Rectal smooth muscle tissue (tissue), 1 donor: ENCODE measurements around the gene CARHSP1.

Experiments
- H3K27ac ChIP-seq: one replicate; pipeline ENCODE4 v1.7.0; 2013; ENCODE audit warnings: low read depth, low read length, inconsistent platforms
- H3K27me3 ChIP-seq: one replicate; pipeline ENCODE4 v1.7.0; 2013; ENCODE audit warnings: low read length; ENCODE audit not compliant: control insufficient read depth, insufficient read depth
- H3K36me3 ChIP-seq: one replicate; pipeline ENCODE4 v1.7.0; 2013; ENCODE audit warnings: low read length; ENCODE audit not compliant: control insufficient read depth, insufficient read depth
- H3K4me1 ChIP-seq: one replicate; pipeline ENCODE4 v1.7.0; 2013; ENCODE audit warnings: low read length; ENCODE audit not compliant: control insufficient read depth, insufficient read depth
- H3K4me3 ChIP-seq: one replicate; pipeline ENCODE4 v1.7.0; 2013; ENCODE audit warnings: low read length
- H3K9ac ChIP-seq: one replicate; pipeline ENCODE4 v1.7.0; 2013; ENCODE audit warnings: low read length

The CARHSP1 gene

DNA sequence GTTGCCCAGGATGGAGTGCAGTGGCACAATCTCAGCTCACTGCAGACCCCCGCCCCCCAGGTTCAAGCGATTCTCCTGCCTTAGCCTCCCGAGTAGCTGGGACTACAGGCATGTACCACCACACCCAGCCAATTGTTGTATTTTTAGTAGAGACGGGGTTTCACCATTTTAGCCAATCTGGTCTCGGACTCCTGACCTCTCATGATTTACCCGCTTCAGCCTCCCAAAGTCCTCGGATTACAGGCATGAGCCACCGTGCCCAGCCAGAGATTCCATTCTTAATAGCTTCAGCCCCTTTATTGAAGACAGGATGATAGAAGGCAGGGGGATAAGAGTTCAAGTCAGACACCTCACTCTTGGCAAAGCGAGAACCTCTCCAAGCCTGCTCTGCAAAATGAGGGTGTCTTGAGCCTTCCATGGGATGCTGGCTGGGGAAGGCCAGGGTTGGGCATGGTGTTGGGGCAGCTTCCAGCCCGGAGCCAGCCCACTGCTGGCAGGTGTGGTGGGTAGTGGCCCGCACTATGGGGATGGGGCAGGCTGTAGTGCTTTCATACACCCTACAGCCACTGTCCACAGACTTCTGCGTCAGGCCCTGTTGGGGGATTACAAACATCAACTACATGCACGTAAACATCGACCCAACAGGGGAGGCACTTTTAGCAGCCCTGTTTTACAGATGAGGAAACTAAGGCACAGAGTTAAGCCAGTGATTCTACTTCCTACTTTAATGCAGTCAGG is 3.5 kb downstream of the CARHSP1 start:
- no peaks in the 10 kb centered on the region for H3K27me3 ChIP-seq
- no peaks in the 10 kb centered on the region for H3K36me3 ChIP-seq
- H3K4me1 ChIP-seq, result peaks cover 12% of the 10 kb centered on the region
- H3K9ac ChIP-seq, result no peak overlapping the region
- H3K27ac ChIP-seq, result no peak overlapping the region
- no peak overlapping the region for H3K4me3 ChIP-seq

DNA sequence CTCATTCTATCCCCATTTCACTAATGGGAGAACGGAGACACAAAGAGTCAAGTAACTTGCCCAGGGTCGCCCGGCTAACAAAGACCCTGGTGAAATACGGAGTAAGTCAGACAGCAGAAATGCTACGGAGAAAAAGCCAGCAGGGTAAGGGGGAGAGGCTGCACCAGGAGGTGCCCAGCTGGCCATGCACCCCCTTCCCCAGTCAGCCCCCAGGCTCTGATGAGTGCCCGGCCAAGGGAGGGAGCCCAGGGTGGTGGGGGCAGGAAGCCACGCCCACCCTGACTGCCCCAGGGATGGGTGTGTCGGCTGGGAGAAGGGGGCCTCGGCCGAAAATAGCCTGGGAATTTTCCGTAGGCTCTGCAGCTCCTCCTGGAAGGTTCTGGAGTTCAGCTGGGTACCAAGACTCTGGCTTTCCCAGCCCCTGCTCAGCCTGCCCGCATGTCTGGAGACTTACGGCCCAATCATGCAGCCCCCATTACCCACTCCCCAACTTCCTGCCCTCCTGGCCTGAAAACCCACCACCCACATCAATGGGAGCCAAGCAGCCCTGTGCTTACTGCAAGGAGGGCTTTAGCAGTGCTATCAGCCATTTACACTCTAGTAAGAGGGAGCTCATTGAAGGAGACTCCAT is 4.2 kb downstream of the CARHSP1 start:
- Histone ChIP-seq H3K9ac (no peak overlapping the region), H3K4me1 (peaks cover 12% of the 10 kb centered on the region), H3K27me3 (no peaks in the 10 kb centered on the region), H3K4me3 (no peak overlapping the region), H3K36me3 (no peaks in the 10 kb centered on the region), H3K27ac (no peak overlapping the region)

DNA sequence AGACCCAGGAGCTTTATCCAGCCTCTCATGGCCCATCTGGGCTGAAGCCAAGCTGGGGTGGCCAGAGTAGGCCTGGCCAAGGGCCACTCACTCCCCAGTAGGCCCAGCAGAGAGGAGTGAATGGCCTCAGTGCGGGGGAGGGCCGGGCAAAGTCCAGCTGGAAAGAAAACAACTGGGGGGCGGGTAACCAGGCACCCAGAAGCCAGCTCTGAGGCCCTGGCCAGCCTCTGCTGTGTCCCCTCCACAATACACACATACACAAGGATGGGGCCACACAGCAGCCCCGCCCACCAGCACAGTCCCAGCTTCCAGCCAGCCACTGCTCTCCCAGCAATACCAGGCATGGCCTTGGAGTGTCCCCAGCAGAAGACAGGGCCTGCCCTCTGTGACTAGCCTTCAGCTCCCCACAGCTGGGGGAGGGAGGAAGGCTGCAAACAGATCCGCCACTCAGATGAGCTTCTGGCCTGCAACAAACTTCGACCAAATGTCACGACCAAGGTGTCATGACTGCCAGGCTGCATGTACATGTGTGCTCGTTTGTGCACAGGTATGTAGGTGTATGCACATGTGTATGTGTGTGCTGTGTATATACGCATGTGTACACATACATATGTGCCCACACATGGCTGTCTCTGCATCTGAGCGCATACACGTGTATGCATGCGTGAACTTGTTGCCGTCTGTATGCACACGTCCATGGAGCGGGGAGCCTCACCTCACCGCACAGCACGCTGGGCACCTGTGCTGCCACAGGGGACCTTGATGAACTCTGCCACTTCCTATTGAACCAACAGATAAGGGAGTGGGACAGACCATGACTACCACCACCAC is 5.0 kb downstream of the CARHSP1 start:
- H3K36me3 ChIP-seq, result no peaks in the 10 kb centered on the region
- H3K4me3 ChIP-seq, result no peak overlapping the region
- H3K9ac ChIP-seq, result no peak overlapping the region
- H3K27me3 ChIP-seq, result no peaks in the 10 kb centered on the region
- H3K4me1 ChIP-seq, result peaks cover 10% of the 10 kb centered on the region
- no peak overlapping the region for H3K27ac ChIP-seq

DNA sequence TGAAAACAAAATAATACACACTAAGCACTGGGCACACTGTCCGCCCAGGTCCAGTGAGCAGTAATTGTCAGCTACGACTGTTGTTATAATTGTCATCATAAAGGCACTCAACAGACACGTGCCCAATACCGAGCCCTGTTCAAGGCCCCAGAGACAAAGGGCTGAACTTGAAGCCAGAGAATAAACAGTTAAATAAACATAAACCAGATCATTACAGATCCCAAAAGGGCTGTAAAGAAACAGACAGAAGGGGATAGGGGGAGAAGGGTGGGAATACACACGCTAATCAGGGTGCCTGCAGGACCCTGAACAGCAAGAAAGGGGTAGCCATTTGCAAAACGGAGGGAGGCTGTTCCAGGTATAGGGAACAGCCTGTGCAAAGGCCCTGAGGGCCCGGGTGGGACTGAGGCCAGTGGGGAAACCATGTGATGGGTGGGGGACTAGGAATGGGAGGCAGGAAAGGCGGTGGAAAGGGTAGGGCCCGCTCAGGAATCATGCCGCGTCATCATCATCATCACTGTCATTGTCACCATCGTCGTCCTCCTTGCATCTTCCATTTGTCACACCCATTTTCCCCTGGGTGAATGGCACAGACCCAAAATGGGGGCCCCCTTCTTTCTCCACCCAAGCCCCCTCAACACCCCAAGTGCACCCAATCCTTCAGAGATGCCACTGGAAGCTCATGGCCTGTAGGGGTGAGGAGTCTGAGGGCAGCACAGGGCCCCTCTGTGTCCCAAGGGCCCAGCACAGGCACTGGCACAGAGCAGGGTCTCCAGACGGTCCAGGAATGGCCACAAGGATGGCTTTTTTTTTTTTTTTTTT is 6.3 kb downstream of the CARHSP1 start:
- peaks cover 6% of the 10 kb centered on the region for H3K4me1 ChIP-seq
- H3K9ac ChIP-seq, result no peak overlapping the region

DNA sequence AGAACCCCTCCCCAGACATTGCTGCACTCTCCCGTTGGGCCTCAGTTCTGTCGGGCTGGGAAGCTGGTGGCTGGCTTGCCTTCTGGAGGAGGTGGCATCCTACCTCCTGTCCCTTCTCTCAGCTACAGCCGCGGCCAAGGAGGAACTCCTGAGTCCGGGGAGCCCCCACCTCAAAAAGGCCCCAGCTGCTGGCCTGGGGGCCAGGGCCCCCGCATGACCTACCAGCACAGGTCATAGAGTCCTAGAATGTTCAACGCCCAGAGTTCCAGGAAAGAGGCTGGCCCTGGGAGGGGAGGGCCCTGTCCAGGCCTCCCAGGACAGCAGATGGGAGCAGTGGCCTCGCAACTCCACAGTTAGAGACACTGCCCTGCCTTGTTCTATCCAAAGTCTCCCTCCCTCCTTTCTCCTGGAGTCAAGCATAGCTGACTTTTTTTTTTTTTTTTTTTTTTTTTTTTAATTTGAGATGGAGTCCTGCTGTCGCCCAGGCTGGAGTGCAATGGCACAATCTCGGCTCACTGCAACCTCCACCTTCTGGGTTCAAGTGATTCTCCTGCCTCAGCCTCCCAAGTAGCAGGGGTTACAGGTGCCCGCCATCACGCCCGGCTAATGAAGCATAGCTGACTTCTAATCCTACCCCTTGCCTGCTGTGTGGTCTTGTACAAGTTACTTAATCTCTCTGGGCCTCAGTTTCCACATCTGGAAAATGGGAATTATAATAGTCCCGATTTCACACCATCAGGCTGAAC is 7.1 kb downstream of the CARHSP1 start:
- H3K27ac ChIP-seq, result no peak overlapping the region
- no peak overlapping the region for H3K4me3 ChIP-seq
- no peaks in the 10 kb centered on the region for H3K27me3 ChIP-seq
- H3K36me3 ChIP-seq, result peaks cover 2% of the 10 kb centered on the region
- no peak overlapping the region for H3K9ac ChIP-seq
- peaks cover 3% of the 10 kb centered on the region for H3K4me1 ChIP-seq

More for the DNA sequence above, 6.3 kb downstream of the CARHSP1 start:
- Histone ChIP-seq H3K27me3 (no peaks in the 10 kb centered on the region), H3K36me3 (peaks cover 2% of the 10 kb centered on the region), H3K27ac (no peak overlapping the region), H3K4me3 (no peak overlapping the region)

DNA sequence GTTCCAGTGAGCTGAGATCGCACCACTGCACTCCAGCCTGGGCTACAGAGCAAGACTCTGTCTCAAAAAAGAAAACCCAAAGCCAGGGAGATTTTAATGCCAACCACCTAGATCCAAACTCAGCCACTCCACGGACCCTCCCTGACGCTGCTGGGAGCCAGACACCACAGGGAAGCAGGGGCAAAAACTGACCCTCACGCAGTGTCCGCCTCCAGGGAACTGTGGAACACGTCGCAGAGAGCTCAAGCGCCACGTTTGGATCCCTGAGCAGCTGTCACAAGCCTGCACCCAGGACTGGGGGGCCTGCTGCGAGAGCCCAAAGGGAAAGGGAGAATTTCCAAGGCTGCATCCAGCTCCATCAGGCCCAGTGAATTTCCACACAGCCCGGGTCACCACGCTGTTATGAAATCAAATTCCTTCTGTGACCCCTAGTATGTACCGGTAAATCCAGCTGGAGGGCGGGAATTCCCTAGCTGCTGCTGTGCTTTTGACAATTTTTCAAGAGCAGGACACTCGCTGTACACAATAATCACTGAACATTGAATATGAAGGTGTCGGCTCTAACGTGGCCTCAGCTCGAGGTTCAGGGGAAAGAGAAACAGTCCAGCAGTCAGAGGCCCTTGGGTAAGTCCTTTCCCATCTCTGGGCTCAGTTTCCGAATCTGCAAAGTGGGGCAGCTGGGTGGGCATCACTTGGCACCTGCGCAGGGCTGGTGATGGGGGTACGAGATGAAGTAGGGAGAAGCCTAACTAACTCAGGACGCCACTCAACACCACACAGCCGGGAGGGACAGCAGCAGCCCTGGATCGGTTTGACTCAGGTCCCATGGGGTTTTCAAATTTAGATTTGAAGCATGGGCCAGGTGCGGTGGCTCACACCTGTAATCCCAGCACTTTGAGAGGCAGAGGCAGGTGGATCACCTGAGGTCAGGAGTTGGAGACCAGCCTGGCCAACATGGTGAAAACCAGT is 8.6 kb downstream of the CARHSP1 start:
- Histone ChIP-seq H3K9ac (no peak overlapping the region), H3K36me3 (peaks cover 5% of the 10 kb centered on the region), H3K27me3 (no peaks in the 10 kb centered on the region), H3K4me3 (no peak overlapping the region), H3K4me1 (peaks cover 3% of the 10 kb centered on the region), H3K27ac (no peak overlapping the region)

DNA sequence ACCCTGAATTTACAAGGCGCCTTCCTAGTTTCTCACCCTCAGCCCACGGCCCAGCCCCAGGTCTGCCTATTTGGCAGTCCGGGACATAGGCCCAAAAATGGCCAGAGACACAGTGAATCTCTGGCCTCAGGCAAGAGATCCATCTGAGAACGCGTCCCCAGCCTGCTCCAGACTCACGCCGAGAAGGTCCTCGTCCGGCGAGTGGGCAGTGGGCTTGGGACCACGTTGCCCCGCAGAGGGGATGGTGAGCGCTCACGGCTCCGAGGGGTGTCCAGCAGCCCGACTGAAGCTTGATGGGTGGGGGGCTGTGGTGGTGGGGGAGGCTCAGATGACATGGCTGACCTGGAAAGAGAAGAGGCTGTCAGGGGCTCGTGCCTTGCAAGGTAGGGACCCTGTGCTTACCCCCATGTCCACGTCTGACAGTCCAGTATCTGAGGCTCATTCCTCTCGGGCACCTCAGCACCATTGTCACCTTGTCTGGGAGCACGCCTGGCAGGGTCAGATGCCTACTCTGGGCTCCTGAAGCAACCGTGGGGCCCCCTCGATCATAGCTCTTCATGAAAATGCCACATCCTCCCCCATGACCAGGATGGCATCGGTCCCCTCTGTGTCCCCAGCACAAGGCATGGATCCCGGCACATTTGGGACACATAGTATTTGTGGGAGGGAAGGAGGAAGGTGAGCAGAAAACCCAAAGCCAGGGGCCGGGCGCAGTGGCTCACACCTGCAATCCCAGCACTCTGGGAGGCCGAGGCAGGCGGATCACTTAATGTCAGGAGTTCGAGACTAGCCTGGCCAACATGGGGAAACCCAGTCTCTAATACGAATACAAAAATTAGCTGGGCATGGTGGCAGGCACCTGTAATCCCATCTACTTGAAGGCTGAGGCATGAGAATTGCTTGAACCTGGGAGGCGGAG is 9.6 kb downstream of the CARHSP1 start:
- Histone ChIP-seq H3K4me1 (peaks cover 3% of the 10 kb centered on the region), H3K27me3 (no peaks in the 10 kb centered on the region)

DNA sequence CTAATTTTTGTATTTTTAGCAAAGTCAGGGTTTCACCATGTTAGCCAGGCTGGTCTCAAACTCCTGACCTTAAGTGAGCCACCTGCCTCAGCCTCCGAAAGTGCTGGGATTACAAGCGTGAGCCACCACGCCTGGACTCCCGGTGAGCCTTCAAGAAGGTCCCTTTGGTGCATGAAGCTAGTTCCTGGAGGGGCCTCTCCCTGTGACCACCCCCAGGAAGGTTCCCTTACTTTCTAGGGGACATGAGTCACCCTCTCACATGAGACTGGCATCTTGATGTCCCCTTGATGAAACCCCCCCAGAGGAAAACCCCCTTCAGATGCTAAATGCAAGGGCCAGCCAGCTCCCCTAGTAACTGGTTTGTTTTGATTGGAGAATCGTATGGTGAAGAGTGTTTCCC is 12.8 kb downstream of the CARHSP1 start:
- no peak overlapping the region for H3K9ac ChIP-seq
- H3K4me3 ChIP-seq, result no peak overlapping the region
- no peaks in the 10 kb centered on the region for H3K27me3 ChIP-seq
- peaks cover 19% of the 10 kb centered on the region for H3K36me3 ChIP-seq
- no peaks in the 10 kb centered on the region for H3K4me1 ChIP-seq
- no peak overlapping the region for H3K27ac ChIP-seq

More for the DNA sequence above, 9.6 kb downstream of the CARHSP1 start:
- Histone ChIP-seq H3K27ac (no peak overlapping the region), H3K9ac (no peak overlapping the region), H3K36me3 (peaks cover 14% of the 10 kb centered on the region), H3K4me3 (no peak overlapping the region)

DNA sequence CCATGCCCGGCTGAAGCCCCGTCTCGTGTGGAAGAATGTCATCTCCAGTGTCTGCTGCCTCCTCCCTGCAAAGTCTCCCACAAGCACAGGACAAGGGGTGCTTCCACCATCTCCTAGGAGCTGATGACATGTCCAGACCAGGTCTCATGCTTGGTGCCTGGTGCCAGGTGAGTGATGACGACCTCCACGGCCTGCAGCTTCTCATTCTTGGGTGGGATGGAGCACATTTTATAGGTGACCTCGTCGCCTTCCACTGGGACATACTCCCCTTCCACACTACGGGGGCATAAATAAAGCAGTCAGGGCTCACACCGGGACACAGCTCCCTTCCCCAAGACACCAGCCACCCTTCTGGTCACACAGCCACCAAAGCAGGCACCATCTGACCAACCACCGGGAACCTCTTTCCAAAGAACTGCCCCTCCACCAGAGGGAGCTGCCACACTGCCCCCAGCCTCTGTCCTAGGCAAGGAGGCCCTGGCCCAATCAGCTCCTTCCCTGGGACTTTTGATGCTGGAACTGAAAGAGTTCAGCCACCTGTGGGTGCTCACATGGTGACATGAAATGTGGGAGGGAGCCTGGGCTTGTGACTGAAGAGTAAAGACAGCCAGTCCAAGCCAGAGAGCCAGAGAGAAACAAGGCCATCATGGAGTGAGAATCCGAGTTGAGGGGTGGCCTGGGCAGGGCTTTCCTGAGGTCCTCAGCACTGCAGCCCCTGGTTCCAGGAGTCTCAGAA is 13.6 kb downstream of the CARHSP1 start:
- H3K27me3 ChIP-seq, result no peaks in the 10 kb centered on the region
- H3K36me3 ChIP-seq, result peaks cover 19% of the 10 kb centered on the region
- no peak overlapping the region for H3K27ac ChIP-seq
- no peak overlapping the region for H3K4me3 ChIP-seq
- no peaks in the 10 kb centered on the region for H3K4me1 ChIP-seq
- H3K9ac ChIP-seq, result no peak overlapping the region
